B cell (primary cell): Measurements from ENCODE around the gene MAP3K7. TPM values are rescaled to one million over a fixed set of nuclear protein-coding genes. Genes with fewer than 3 reads are reported as not detected.

Experiments used
- ATAC-seq: fragments of 200-7000 bp; cut with Tn5 transposase; one replicate; pipeline ENCODE4 v1.10.0; 2021; ENCODE audit warnings: low read depth, mild to moderate bottlenecking, moderate number of reproducible peaks, moderate library complexity
- CTCF ChIA-PET: fragments of 350-600 bp; sonication (Branson Sonifier 250); formaldehyde crosslinking; loops from one replicate; lab custom pipeline; 2021; ENCODE audit warnings: antibody characterized with exemption, inconsistent platforms; lab: Charles Lee
- POLR2A ChIA-PET: fragments of 350-600 bp; sonication (Branson Sonifier 250); formaldehyde crosslinking; loops from one replicate; lab custom pipeline; 2021; ENCODE audit warnings: antibody characterized with exemption; lab: Charles Lee
- DNase-seq: peaks from one replicate; pipeline ENCODE4 v3.0.0; 2013
- H2AFZ ChIP-seq: 2 replicates; pipeline ENCODE4 v1.6.1; 2012; ENCODE audit warnings: mild to moderate bottlenecking, low read depth, low read length; ENCODE audit not compliant: insufficient read depth, poor library complexity, severe bottlenecking
- H3K27ac ChIP-seq, 2 donors: 1 replicate in 1 of 2; 2 replicates in 1 of 2; pipeline ENCODE4 v1.5.1; 2012 to 2013; ENCODE audit warnings: low read length in 2 of 2, mild to moderate bottlenecking in 2 of 2, moderate library complexity in 1 of 2
- H3K27me3 ChIP-seq, 4 experiments: fragments of 200-600 bp in 1 of 4; sonication (generic) in 1 of 4; replicated peaks in 1 of 4; 1 replicate in 2 of 4; 2 replicates in 2 of 4; pipeline versions ENCODE4 v1.6.1 to v1.7.0; 2013 to 2016; ENCODE audit warnings: low read length in 3 of 4, mild to moderate bottlenecking in 2 of 4, mixed read lengths in 1 of 4, moderate library complexity in 1 of 4; ENCODE audit not compliant: insufficient read depth in 4 of 4, control insufficient read depth in 3 of 4; ENCODE audit errors: control extremely low read depth in 1 of 4
- H3K36me3 ChIP-seq, 2 experiments: replicated peaks in 1 of 2; 1 replicate in 1 of 2; 2 replicates in 1 of 2; pipeline versions ENCODE4 v1.6.1 to v1.7.1; 2013; ENCODE audit warnings: low read length in 1 of 2; ENCODE audit not compliant: insufficient read depth in 2 of 2, control insufficient read depth in 1 of 2; ENCODE audit errors: control extremely low read depth in 1 of 2, extremely low read depth in 1 of 2
- H3K4me1 ChIP-seq, 2 donors: fragments of 200-600 bp in 1 of 2; sonication (generic) in 1 of 2; 1 replicate in 1 of 2; 2 replicates in 1 of 2; pipeline versions ENCODE4 v1.5.1 to v1.6.1; 2013 to 2017; ENCODE audit warnings: low read length in 2 of 2; ENCODE audit not compliant: control insufficient read depth in 2 of 2, insufficient read depth in 2 of 2
- H3K4me2 ChIP-seq: replicated peaks from 2 replicates; pipeline ENCODE3; 2012; ENCODE audit warnings: mild to moderate bottlenecking, low read depth, low read length; ENCODE audit not compliant: poor library complexity, severe bottlenecking
- H3K4me3 ChIP-seq, 5 experiments: fragments of 200-600 bp in 1 of 5; sonication (generic) in 1 of 5; 1 replicate in 3 of 5; 2 replicates in 2 of 5; pipeline versions ENCODE4 v1.5.1 to v1.7.0; 2011 to 2016; ENCODE audit warnings: low read length in 4 of 5, mild to moderate bottlenecking in 4 of 5, low read depth in 2 of 5, control low read depth in 1 of 5, moderate library complexity in 1 of 5; ENCODE audit not compliant: insufficient read depth in 1 of 5; ENCODE audit errors: control extremely low read depth in 1 of 5, extremely low read depth in 1 of 5
- H3K79me2 ChIP-seq: fragments of 200-600 bp; sonication (generic); one replicate; pipeline ENCODE4 v1.6.0; 2016; ENCODE audit warnings: low read length; ENCODE audit not compliant: control insufficient read depth, insufficient read depth
- H3K9ac ChIP-seq: fragments of 200-600 bp; sonication (generic); 2 replicates; pipeline ENCODE4 v1.6.1; 2017; ENCODE audit warnings: mild to moderate bottlenecking, low read length, moderate library complexity
- H3K9me3 ChIP-seq, 3 donors: one replicate each; pipeline versions ENCODE4 v1.6.1 to v1.7.1; 2013; ENCODE audit warnings: low read length in 2 of 3; ENCODE audit not compliant: control insufficient read depth in 2 of 3, insufficient read depth in 1 of 3; ENCODE audit errors: control extremely low read depth in 1 of 3
- H4K20me1 ChIP-seq: 2 replicates; pipeline ENCODE4 v1.6.0; 2012; ENCODE audit warnings: mild to moderate bottlenecking, low read length; ENCODE audit not compliant: insufficient read depth, control insufficient read depth, poor library complexity, severe bottlenecking
- H3K27ac Mint-ChIP-seq: one replicate; pipeline ENCODE4 v1.8.0; 2021; ENCODE audit warnings: mixed read lengths
- H3K27me3 Mint-ChIP-seq: one replicate; pipeline ENCODE4 v1.8.0; 2021; ENCODE audit warnings: mixed read lengths
- H3K4me1 Mint-ChIP-seq: one replicate; pipeline ENCODE4 v1.8.0; 2021; ENCODE audit warnings: mixed read lengths
- H3K4me3 Mint-ChIP-seq: one replicate; pipeline ENCODE4 v1.8.0; 2021; ENCODE audit warnings: mixed read lengths
- H3K9me3 Mint-ChIP-seq: one replicate; pipeline ENCODE4 v1.8.0; 2022; ENCODE audit warnings: mixed read lengths; ENCODE audit not compliant: insufficient read depth
- CTCF ChIP-seq: fragments of 200-600 bp; IDR thresholded peaks from one replicate; pipeline ENCODE4 v1.8.0; 2022; ENCODE audit warnings: antibody characterized with exemption, mild to moderate bottlenecking
- EZH2 ChIP-seq: IDR thresholded peaks from 2 replicates; pipeline ENCODE4 v1.6.1; 2012; ENCODE audit warnings: borderline replicate concordance, low read depth, mild to moderate bottlenecking, moderate library complexity, low read length; ENCODE audit not compliant: insufficient read depth, poor library complexity, severe bottlenecking
- WGBS: methylation state at CpG from one replicate; pipeline ENCODE4 v1.1.5; 2013; ENCODE audit warnings: missing lambda C conversion rate; ENCODE audit not compliant: insufficient coverage; 5-methylcytosine and 5-hydroxymethylcytosine counted together
- intact Hi-C: fragments of 100-400 bp; cut with micrococcal nuclease; formaldehyde crosslinking; loops from one replicate; pipeline ENCODE4 v1.10.0; 2022
- polyA plus RNA-seq: library from polyadenylated mRNA; depleted of rRNA; stranded (reverse); fragments of >200 nt; gene quantifications from 2 replicates; pipeline ENCODE4 v1.2.3, GENCODE V29; 2012
- total RNA-seq, 2 donors: library from RNA; stranded (reverse); fragments of 120-200 nt in 1 of 2; gene quantifications; 1 replicate in 1 of 2; 2 replicates in 1 of 2; pipeline versions ENCODE4 v1.2.3 to v1.2.4, GENCODE V29; 2013 to 2022

MAP3K7 gene
- total and polyA plus RNA-seq, 2 donors (not counting 1 experiment from before 2014, with no cell fraction given), result 15.0 to 32.8 TPM

DNA sequence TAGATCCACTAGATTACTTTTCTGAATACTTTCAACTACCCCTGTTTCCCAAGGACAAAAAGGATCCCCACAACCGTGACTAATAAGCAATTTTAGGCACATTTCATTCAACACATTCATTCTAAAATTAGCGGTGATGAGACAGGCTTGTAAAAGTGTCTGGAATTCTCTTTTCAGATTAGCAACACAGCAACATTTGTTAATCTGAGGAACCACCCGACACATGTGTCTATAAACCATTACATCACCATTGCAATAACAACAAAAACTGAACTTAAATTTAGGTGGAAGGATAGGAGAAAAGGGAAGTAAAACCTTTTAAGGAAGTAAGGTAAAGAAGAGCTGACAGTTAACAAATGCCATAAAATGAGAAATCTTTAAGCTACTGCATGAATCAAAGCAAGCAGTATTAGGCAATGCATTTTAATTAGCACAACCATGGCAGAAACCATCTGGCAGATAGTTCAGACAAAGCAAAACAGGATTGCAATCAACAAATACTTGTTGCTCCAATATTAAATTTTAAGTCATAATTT lies 49.1 kb downstream of the MAP3K7 start:
- intact Hi-C loops, result loop anchor here (5.0 kb wide), 1 partner anchor 45 kb away; no protein-coding TSS in a partner anchor
- Histone ChIP-seq H3K27ac (peak overlapping the region; percentile 70 to 79), H3K4me2 (peak overlapping the region; percentile 43), H3K9me3 (no peaks in the 10 kb centered on the region), H3K36me3 (peaks cover 3 to 16% of the 10 kb centered on the region in 2 experiments), H3K9ac (peak overlapping the region; percentile 13), H2AFZ (peak overlapping the region; percentile 74), H3K4me3 (no peak overlapping the region), H3K79me2 (no peaks in the 10 kb centered on the region), H3K27me3 (no peaks in the 10 kb centered on the region), H3K4me1 (peaks cover 11 to 18% of the 10 kb centered on the region in 2 donors), H4K20me1 (no peaks in the 10 kb centered on the region)
- CTCF ChIA-PET, result interaction anchor here (0.6 to 0.9 kb wide), 2 partner anchors 9 to 597 kb away, joined by 3 to 4 read pairs; no protein-coding TSS in a partner anchor
- no peaks in the 10 kb centered on the region for H3K9me3 Mint-ChIP-seq
- DNase-seq (peak; percentile 66), ATAC-seq (peak; percentile 84)
- H3K27me3 Mint-ChIP-seq, result no peaks in the 10 kb centered on the region
- H3K4me1 Mint-ChIP-seq, result peaks cover 23% of the 10 kb centered on the region
- POLR2A ChIA-PET, result interaction anchor here (0.6 kb wide), 1 partner anchor 721 kb away, joined by 3 read pairs; no protein-coding TSS in a partner anchor
- TF ChIP-seq EZH2, result no peak
- TF ChIP-seq CTCF, result no peak
- H3K27ac Mint-ChIP-seq, result peak overlapping the region; percentile 89
- WGBS, result no CpG with 5 or more reads among the region's 3 CpGs
- peak overlapping the region; percentile 68 for H3K4me3 Mint-ChIP-seq

- no peak for DNase-seq
- CTCF ChIA-PET, result interaction anchor here (0.8 kb wide), 1 partner anchor 11 kb away, joined by 3 read pairs; no protein-coding TSS in a partner anchor
Observed at GRCh38 chr6:90537027-90537426, 49.8 kb downstream of the MAP3K7 start.

More at GRCh38 chr6:90537027-90537426, 49.8 kb downstream of the MAP3K7 start:
- H2AFZ ChIP-seq, result no peak overlapping the region
- H3K4me3 ChIP-seq, result no peak overlapping the region
- no peaks in the 10 kb centered on the region for H3K9me3 Mint-ChIP-seq
- H3K4me3 Mint-ChIP-seq, result no peak overlapping the region
- ATAC-seq, result no peak
- H3K4me1 ChIP-seq, result peaks cover 11 to 18% of the 10 kb centered on the region in 2 donors
- H3K4me2 ChIP-seq, result peak overlapping the region; percentile 43
- peaks cover 3 to 16% of the 10 kb centered on the region in 2 experiments for H3K36me3 ChIP-seq
- POLR2A ChIA-PET, result no interaction called here
- H3K27ac Mint-ChIP-seq, result no peak overlapping the region
- no peaks in the 10 kb centered on the region for H3K79me2 ChIP-seq
- no peaks in the 10 kb centered on the region for H3K27me3 ChIP-seq
- peaks cover 23% of the 10 kb centered on the region for H3K4me1 Mint-ChIP-seq
- no peaks in the 10 kb centered on the region for H3K27me3 Mint-ChIP-seq
- H3K27ac ChIP-seq, result peak overlapping the region; percentile 70 to 79
- intact Hi-C loops, result loop anchor here (5.0 kb wide), 1 partner anchor 45 kb away; no protein-coding TSS in a partner anchor
- no peaks in the 10 kb centered on the region for H3K9me3 ChIP-seq
- no peak overlapping the region for H3K9ac ChIP-seq
- TF ChIP-seq CTCF (no peak), EZH2 (no peak)
- WGBS, result 100% methylated on average over 1 of the region's 4 CpGs
- no peaks in the 10 kb centered on the region for H4K20me1 ChIP-seq
